Activated CD4-positive, alpha-beta T cell treated with anti-CD3 and anti-CD28 coated beads, Interleukin-2, amount 50 U/mL, for 1 hour (primary cell): Measurements from ENCODE around the gene NDUFS7.

Experiments used
- DNase-seq: peaks from one replicate; pipeline ENCODE4 v3.0.0-alpha.2; 2020

NDUFS7 gene

GRCh38 chr19:1401889-1402217, 18.1 kb downstream of the NDUFS7 start:
- DNase-seq, result no peak

- no peak for DNase-seq
Observed at GRCh38 chr19:1402411-1403070, 18.8 kb downstream of the NDUFS7 start.

DNA sequence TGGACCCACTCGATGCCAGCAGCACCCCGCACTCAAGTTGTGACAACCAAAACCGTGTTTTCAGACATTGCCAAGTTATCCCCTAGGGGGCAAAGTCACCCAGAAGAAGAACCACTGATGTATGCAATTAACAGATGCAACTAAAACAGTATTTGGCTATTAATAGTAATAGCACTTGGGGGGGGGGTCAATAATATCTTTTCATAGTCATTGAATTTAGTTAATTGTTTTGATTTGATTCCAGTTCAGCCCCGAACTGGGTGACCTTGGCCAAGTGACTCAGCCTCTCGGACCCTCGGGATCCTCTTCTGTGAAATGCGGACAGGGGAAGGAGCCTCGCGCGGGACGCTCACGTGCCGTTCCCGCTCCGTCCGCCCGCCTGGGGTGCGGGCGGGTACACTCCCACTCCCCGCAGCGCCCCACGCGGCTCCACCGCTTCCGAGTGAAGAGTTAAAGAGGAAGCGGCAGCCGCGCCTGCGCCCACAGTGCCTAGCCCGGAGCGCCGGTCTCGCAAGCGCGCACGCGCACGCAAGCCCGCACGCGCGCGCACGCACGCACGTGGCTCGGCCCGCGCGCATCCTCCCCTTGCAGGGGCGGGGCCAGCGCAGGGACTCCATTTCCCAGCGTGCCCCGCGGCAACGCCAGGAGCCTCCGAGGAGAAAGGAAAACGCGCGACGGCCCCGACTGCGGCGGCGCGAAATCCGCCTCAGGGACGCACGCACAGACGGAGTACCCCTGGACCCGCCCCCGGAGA, 23.2 kb downstream of the NDUFS7 start:
- DNase-seq, result peak; percentile 99

DNA sequence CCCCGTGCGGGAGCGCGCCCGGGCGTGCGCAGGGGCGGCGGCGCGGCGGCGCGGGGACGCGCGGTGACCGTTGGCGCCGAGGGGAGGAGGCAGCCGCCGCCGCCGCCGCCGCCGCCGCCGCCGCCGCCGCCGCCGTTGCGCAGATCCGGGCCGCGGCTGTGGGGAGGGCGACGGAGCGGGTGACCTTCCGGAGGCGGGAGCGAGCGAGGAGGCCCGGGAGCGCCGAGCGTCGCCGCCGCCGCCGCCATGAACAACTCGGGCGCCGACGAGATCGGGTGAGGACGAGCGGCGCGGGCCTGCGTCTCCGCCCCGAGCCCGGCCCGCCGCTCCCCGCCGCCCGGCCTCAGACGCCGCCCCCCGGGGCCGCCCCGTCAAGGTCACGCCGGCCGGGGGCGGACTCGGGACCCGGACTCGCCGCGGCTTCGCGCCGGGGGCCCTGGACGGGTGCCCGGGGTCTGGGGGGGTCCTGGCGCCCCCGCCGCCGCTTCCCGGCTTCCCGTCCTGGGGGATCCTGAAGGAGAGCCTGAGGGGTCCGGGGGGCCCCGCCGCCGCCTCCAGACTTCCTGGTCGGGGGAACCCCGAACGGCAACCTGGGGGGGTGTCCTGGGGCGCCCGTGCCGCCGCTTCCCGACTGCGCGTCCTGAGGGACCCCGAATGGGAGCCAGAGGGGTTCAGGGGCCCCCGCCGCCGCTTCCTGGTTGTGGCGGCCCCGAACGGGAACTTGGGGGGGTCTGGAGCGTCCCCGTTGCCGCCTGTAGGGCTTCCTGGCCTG, 24.0 kb downstream of the NDUFS7 start, which contains the start of gene DAZAP1:
Gene DAZAP1 (plus strand): TSS at position 59 of the 772 bp plus-strand sequence. CDS start 188 bp downstream, at position 247.
- DNase-seq, result peak; percentile 28

DNA sequence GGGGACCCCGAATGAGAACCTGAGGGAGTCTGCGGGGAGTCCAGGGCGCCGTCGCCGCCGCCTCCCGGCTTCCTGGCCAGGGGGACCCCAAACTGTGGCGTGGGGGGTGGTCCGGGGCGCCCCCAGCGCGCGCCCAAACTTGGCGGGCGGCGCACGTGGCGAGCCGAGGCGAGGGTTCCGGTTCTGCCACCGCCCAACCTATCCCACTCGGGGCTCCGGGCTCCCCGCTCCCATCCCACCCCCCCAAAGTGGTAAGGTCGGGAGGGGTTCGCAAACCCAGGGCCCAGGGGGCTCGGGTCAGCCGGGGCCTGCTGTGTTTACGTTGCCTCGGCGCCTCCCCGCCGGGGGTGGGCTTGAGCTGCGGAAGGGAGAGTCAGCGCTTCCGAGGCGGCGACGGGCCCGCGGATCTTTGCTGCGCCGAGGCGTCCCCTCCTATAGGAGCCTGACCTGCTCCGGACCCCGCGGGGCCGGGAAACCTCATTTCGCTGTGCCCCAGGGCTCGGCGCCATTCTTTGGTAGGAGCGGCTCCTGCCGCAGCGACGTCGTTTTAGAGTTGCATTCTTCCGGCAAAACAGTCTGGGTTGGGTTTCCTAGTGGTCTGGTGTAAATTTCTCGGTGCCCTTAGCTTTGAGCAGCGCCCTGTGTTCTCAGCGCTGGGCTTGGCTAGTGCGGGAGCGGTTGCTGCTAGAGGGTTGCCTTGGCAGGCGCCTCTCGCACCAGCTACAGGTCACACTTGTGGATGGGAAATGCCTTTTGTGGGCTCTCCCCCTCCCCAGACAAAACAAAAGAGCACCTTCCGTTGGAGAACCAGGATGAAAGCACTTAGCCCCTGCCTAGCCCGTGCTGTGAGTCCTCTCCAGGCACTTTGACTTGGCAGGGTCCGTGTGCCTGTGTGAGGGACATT, 24.8 kb downstream of the NDUFS7 start:
- peak; percentile 55 for DNase-seq

DNA sequence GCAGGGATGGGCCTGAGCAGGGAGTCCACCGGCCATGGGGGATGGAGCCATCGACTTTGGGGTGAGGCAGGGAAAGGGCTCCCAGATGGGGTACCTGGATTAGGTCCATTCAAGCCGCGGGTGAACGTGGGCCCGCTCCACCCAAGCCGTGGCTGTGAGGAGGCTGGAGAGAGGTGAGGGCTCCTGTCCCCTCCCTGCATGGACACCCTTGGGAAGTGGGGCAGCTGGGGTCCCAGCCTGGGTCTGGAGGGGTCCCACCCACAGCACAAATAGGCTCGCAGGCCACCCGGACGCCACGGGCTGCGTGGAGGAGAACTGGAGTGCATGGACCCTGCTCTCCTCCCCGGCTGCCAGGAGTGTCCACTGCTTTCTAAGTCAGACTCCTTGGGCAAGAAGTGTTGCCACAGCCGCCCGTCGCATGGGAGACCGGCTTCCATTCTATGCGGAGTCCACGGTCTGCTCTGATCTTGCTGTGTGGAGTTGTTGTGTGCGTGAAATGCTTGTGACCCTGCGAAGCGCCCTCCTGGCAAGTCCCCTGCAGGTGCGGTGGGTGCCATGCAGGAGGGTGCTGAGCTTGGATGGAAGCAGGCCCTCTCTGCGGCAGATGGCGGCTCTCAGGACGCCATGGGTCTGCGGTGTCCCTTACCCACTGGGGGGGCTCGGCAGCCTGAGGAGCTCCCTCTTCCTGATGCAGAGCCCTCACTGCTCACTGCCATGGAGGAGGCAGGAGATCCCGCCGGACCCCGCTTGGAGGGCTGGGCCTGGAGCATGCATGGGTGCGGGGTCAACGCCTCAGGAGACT, 25.7 kb downstream of the NDUFS7 start:
- DNase-seq, result no peak

DNA sequence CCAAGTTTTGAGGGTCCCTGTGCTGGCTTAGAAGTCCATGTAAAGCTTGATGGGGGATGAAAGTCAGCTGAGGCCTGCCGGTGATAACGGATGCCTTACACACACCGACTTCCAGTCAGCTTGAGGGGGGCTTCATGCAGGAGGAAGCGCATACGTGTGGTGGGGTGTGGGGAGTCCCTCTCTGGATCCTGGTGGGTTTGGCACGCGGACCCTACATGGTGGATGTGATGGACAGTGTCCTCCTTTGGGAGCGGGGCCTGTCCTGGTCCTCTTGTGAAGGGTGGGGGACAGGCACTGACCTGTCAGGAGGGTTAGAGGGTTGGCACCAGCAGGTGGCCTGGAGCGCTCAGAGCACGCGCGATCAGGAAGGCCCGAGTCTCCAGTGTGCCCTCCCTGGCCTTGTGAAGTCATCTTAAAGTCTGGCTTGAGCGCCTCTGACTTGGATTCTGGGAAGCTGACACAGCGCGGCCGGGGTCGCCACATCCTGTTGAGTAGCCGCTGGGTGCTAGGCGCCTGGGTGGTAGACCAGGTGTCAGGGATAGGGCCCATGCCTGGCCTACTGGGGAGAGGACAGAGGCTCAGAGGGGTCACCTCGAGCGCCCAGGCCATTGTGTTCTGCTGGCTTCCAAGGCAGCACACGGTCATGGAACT, 26.6 kb downstream of the NDUFS7 start:
- no peak for DNase-seq

GRCh38 chr19:1410789-1411188, 27.1 kb downstream of the NDUFS7 start:
- no peak for DNase-seq

DNA sequence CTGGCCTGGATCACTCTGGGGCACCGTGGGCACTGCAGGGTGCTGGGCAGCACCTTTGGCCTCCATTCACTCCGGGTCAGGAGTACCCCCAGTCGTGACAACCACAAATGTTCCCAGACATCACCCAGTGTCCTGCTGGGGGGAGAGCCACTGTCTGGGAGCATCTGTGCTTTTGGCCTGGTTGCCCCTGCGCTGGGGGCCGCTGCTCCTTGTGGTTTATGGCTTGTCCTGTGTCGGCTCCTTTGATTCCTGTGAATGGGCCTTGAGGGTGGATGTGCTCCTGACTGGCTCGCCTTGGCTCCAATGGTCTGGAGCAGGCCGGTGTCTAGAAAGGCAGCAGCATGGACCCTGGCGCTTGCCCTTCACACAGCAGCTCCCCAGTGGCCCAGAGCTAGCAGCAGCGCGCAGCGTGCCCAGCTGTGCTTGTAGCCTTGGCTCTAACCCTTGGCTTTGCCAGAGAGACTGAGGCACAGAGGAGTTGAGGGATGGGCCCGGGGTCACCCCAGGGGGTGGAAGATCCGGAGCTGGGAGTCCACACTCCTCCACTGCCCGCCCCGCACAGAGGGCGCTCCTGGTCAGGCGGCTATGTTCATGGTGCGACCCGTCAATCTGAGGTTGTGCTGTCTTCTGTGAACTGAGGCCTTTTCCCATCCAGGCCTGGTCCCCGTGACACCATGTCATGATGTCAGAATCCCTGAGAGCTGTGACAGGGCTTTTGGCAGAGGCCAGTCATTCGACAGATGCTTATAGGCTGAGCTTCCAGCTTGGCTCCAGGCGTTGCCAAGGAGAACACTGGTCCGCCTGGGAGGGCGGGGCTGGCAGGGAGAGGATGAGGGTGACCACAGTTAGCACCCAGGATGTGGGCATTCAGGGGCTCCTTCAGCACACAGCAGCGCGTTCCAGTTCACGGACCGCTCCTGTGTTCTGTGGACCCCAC, 27.8 kb downstream of the NDUFS7 start:
- DNase-seq, result no peak

DNA sequence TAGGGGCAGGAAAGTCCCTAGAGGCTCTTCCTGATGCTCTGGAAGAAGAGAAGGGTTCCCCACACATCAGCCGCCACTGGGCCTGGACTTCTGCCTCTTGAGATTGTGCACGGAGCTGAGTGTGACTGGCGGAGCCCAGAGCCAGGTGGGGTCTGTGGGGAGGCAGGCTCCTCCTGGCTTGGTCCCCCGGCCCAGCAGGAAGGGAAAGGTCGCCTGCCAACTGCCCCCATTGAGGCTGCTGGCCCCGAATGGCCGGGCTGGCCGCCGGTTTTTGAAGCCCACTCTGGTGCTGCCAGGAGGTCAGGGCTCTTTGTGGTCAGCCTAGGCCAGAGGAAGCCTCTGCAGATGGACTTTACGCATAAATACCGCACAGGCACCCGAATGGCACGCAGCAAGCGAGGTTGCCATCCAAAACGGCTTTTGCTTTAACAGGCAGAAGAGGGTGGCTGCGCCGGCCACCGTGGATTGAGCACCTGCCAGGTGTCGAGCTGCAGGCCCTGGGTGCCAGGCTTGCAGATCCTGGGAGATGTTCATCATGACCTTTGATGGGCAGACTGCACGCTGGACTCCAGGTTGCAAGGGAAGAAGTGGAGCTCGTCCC, 28.7 kb downstream of the NDUFS7 start:
- no peak for DNase-seq

DNA sequence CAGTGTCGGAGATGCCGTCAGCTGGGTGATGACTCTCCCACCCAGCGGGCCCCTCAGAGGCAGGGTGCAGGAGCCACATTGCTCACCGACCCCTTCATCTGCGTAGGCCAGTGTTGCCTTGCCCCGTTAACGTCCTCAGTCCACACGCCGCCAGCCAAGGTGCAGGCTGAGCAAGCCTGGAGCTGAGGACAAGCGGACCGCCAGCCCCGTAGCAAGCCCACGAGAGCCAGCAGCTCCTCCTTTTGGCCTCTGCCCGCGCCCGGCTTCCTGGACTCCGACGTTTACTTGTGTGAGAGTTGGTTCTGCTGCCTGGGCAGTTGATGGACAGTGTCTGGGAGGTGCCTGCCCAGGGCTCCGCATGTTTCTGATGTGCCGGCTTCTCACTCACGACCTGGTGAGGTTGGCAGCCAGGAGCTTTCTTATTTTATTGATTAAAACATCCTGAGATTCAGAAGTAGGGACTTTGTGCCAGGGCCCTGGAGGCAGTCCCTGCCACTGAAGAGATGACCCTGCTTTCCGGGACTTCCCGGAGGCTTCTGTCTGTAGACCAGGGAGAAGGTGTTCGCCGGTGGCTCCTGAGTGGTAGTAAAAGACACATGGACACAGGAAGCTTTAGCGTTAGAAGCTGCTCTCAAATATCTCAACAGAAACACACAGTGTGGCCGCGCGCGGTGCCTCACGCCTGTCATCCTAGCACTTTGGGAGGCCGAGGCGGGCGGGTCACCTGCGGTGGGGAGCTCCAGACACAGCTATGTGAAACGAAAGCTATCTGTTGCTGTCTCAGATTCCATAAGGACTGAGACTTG, 29.5 kb downstream of the NDUFS7 start:
- DNase-seq, result no peak

GRCh38 chr19:1416014-1416841, 32.5 kb downstream of the NDUFS7 start:
- DNase-seq, result no peak

DNA sequence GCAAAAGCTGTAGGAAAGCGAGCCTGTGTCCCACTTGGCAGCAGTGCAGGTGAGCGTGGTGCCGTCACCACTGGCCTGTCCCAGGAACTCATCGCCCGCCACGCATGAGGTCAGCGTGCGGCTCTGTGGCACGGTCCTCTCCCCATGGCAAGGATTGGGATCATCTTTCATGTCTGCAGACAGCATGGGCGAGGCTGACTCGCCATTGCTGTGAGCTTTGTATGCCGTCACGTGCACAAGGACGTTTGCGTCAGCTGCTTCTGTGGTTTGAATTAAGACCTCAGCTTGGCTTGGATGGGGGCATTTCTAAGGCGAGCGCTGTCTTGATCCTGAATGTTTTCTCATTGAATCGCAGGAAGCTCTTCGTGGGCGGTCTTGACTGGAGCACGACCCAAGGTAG, 33.4 kb downstream of the NDUFS7 start:
- no peak for DNase-seq

DNA sequence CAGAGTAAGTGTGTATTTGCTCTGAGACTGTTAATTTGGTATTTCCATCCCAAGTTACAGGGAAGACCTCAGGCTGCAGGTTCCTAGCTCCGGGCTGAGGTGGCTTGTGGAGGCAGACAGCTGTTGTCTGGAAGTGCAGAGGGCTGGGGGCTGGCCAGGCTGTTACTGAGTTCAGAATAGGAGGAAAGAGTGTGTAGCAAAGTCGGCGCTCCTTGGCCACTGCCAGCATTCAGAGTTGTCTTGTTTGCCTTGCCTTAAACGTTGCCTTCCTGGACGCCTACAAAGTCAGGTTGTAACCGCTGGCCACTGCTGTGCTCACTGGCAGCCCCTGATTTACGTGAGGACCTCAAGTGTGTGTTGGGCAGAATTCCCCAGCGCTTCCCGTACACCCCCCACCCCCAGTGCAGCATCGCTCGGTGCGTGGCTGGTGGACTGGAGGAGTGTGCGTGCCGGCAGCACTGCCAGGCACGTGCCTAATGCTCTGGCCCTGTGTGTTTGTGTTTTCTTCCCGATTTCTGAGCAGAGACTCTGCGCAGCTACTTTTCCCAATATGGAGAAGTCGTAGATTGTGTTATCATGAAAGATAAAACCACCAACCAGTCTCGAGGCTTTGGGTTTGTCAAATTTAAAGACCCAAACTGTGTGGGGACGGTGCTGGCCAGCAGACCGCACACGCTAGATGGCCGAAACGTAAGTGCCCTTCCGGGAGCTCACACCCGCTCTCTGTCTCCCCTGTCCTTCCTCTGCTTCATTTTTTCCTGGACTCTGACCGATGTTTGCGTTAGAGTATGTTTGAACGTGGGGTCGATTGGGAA, 34.2 kb downstream of the NDUFS7 start:
- DNase-seq, result no peak

GRCh38 chr19:1418496-1418775, 34.7 kb downstream of the NDUFS7 start:
- no peak for DNase-seq

DNA sequence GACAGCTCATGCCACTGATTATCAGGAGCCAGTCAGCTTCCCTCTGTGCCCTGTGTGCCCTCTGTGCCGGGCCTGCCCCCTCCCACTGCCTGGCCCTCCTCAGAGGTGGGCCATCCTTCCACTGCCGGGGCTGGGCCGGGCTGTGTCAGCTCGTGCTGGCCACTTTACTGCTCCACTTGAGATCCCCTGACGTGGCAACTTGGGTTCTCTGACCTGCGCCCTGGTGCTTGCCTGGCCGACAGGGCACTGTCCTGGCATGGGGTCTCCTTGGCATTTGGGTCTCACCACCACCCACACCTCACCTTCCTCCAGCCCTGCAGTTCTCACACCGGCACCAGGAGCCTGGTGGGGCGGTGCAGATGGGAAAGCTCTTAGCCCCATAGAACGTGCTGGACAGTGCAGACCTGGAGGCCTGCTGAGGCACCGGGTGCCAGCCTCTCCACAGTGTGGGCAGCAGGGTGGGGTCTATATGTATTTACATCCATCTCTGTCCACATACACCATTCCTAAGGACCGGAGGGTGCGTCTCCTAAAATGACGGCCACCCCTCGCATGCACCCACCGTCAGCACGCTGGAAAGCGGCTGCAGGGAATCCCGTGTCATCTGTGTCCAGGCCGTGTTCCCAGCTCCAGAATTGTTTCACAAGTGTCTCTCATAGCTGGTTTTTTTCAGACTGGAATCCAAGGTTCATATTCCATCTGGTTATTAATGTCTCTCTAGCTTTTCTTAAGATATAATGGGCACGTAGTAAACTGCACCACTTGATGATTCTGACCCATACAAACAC, 35.4 kb downstream of the NDUFS7 start:
- no peak for DNase-seq
